Measurements from ENCODE around the gene SYNE1.

GRCh38 chr6:152195896-152196295, 441.3 kb downstream of the SYNE1 start:
- TF ChIP-seq CTCF (IDR thresholded peaks at IDR 0.05) (no peak), POLR2A (IDR thresholded peaks at IDR 0.05) (no peak), EP300 (IDR thresholded peaks at IDR 0.05) (no peak)

All from ovary (tissue), 3 donors.